Natural killer cell (primary cell): ENCODE data around the gene BCAM. TPM values are rescaled to one million over a fixed set of nuclear protein-coding genes. Genes with fewer than 3 reads are reported as not detected.

Source experiments
- ATAC-seq, 3 donors: fragments of 150-1000 bp in 2 of 3; fragments of 200-7000 bp in 1 of 3; cut with Tn5 transposase; 1 replicate in 1 of 3; 2 replicates in 2 of 3; pipeline ENCODE4 v1.10.0; 2021; ENCODE audit warnings: mild to moderate bottlenecking in 2 of 3, moderate library complexity in 2 of 3
- DNase-seq, 2 donors: peaks; one replicate each; pipeline versions ENCODE4 v3.0.0 to v3.0.0-alpha.2; 2013 to 2021; ENCODE audit warnings: mixed read lengths in 1 of 2
- H3K27ac ChIP-seq: one replicate; pipeline ENCODE4 v1.5.1; 2013; ENCODE audit warnings: mild to moderate bottlenecking, low read length
- H3K27me3 ChIP-seq: one replicate; pipeline ENCODE4 v1.6.1; 2013; ENCODE audit warnings: low read length; ENCODE audit not compliant: control insufficient read depth, insufficient read depth
- H3K36me3 ChIP-seq: one replicate; pipeline ENCODE4 v1.6.1; 2013; ENCODE audit warnings: low read length; ENCODE audit not compliant: control insufficient read depth, insufficient read depth
- H3K4me1 ChIP-seq: one replicate; pipeline ENCODE4 v1.6.1; 2013; ENCODE audit warnings: low read length; ENCODE audit not compliant: control insufficient read depth, insufficient read depth
- H3K4me3 ChIP-seq: one replicate; pipeline ENCODE4 v1.5.1; 2013; ENCODE audit warnings: low read length
- H3K9me3 ChIP-seq: one replicate; pipeline ENCODE4 v1.6.1; 2013; ENCODE audit warnings: low read length; ENCODE audit not compliant: control insufficient read depth, insufficient read depth
- H3K27ac Mint-ChIP-seq, 2 donors: one replicate each; pipeline ENCODE4 v1.8.0; 2022; ENCODE audit warnings: mild to moderate bottlenecking in 2 of 2, mixed read lengths in 2 of 2, moderate library complexity in 1 of 2
- H3K27me3 Mint-ChIP-seq, 2 donors: one replicate each; pipeline ENCODE4 v1.8.0; 2022; ENCODE audit warnings: low read depth in 2 of 2, mixed read lengths in 2 of 2
- H3K36me3 Mint-ChIP-seq: one replicate; pipeline ENCODE4 v1.8.0; 2022; ENCODE audit warnings: mixed read lengths
- H3K4me1 Mint-ChIP-seq, 2 donors: one replicate each; pipeline ENCODE4 v1.8.0; 2022; ENCODE audit warnings: mixed read lengths in 2 of 2
- H3K4me3 Mint-ChIP-seq: one replicate; pipeline ENCODE4 v1.8.0; 2022; ENCODE audit warnings: mild to moderate bottlenecking, moderate library complexity, mixed read lengths
- H3K9me3 Mint-ChIP-seq, 2 donors: one replicate each; pipeline ENCODE4 v1.8.0; 2022; ENCODE audit warnings: mixed read lengths in 2 of 2
- WGBS: methylation state at CpG from one replicate; pipeline ENCODE4 v1.1.7; 2013; ENCODE audit warnings: missing lambda C conversion rate; ENCODE audit not compliant: insufficient coverage; 5-methylcytosine and 5-hydroxymethylcytosine counted together
- intact Hi-C: fragments of 100-400 bp; cut with micrococcal nuclease; formaldehyde crosslinking; loops from one replicate; pipeline ENCODE4 v1.14.2; 2022
- total RNA-seq, 4 donors: library from RNA; stranded (reverse); fragments of 120-200 nt in 1 of 4; gene quantifications; one replicate each; pipeline versions ENCODE4 v1.2.3 to v1.2.4, GENCODE V29; 2013 to 2022
- TF ChIP-seq, protein P1 (sequence below): fragments of 200-600 bp; IDR thresholded peaks from one replicate; pipeline ENCODE4 v1.8.0; 2022; ENCODE audit warnings: antibody characterized with exemption

Gene BCAM
- total RNA-seq, 3 donors from 2014 or later (not counting 1 experiment from before 2014, with no cell fraction given) = not detected

DNA sequence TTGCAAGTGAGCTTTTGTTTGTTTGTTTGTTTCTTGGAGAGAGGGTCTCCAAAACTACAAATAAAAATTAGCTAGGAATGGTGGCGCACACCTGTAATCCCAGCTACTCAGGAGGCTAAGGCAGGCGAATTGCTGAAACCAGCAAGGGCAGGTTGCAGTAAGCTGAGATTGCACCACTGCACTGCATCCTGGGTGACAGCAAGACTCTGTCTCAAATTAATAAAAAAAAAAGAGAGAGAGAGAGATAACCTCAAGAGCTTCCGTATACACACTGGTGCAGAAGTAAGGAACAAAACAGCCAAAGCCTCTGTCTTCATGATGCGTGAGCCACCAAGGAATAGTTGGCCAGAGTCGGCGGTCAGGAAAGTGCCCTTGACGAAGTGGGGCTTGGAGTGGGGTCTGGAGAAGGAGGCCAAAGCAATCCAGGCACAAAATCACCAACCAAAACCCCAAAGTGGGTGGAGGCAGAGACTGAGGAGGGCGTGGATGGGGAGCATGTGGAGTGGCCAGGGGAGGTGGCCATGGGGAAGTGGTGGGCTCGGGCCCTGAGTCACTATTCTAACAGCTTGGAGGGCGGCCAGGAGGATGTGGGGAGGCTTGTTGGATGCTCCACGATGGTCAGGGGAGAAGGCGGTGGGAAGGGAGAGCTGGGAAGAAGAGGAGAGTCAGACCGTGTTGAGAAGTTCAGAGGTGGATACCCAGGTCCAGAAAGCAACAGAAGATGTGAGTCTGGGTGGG lies 61.0 kb downstream of the BCAM start:
- Mint-ChIP-seq H3K36me3 (no peaks in the 10 kb centered on the region), H3K27ac (no peak overlapping the region), H3K4me1 (peaks cover 0 to 12% of the 10 kb centered on the region in 2 donors), H3K27me3 (peaks cover 0 to 7% of the 10 kb centered on the region in 2 donors), H3K9me3 (no peaks in the 10 kb centered on the region), H3K4me3 (no peak overlapping the region)
- ATAC-seq (no peak), DNase-seq (no peak)
- H3K4me1 ChIP-seq = no peaks in the 10 kb centered on the region
- no peak overlapping the region for H3K4me3 ChIP-seq
- intact Hi-C loops = no loop called here
- TF ChIP-seq, protein P1, sequence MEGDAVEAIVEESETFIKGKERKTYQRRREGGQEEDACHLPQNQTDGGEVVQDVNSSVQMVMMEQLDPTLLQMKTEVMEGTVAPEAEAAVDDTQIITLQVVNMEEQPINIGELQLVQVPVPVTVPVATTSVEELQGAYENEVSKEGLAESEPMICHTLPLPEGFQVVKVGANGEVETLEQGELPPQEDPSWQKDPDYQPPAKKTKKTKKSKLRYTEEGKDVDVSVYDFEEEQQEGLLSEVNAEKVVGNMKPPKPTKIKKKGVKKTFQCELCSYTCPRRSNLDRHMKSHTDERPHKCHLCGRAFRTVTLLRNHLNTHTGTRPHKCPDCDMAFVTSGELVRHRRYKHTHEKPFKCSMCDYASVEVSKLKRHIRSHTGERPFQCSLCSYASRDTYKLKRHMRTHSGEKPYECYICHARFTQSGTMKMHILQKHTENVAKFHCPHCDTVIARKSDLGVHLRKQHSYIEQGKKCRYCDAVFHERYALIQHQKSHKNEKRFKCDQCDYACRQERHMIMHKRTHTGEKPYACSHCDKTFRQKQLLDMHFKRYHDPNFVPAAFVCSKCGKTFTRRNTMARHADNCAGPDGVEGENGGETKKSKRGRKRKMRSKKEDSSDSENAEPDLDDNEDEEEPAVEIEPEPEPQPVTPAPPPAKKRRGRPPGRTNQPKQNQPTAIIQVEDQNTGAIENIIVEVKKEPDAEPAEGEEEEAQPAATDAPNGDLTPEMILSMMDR = no peak
- no peaks in the 10 kb centered on the region for H3K9me3 ChIP-seq
- no peak overlapping the region for H3K27ac ChIP-seq
- no peaks in the 10 kb centered on the region for H3K36me3 ChIP-seq
- H3K27me3 ChIP-seq = no peaks in the 10 kb centered on the region
- WGBS = 58% methylated on average over 13 of the region's 13 CpGs

Other genes starting within 250 kb of the BCAM start
- gene IGSF23, start 195.5 kb upstream of the BCAM start, total RNA-seq = not detected
- gene PVR, start 165.2 kb upstream of the BCAM start, total RNA-seq = 10 to 100 TPM in 1 of 3 donors, 1 to 10 TPM in 2; 6.6 to 12.6 (median 7.9) TPM
- 1 to 10 TPM; 2.6 to 4.1 (median 2.7) TPM for gene CEACAM19, start 137.6 kb upstream of the BCAM start, total RNA-seq
- gene CEACAM16, start 110.0 kb upstream of the BCAM start, total RNA-seq = not detected
- gene BCL3, start 60.4 kb upstream of the BCAM start, total RNA-seq = 100 to 1,000 TPM; 152 to 199 (median 164) TPM
- not detected for gene CBLC, start 31.2 kb upstream of the BCAM start, total RNA-seq
- 10 to 100 TPM in 1 of 3 donors, 1 to 10 TPM in 2; 1.6 to 10.3 (median 2.7) TPM for gene NECTIN2, start 37.2 kb downstream of the BCAM start, total RNA-seq
- 10 to 100 TPM; 22.4 to 29.1 (median 23.5) TPM for gene TOMM40, start 82.2 kb downstream of the BCAM start, total RNA-seq
- 1 to 10 TPM in 2 of 3 donors, under 1 TPM in 1; 0.45 to 2.7 (median 1.3) TPM for gene APOE, start 96.7 kb downstream of the BCAM start, total RNA-seq
- not detected for gene APOC1, start 105.5 kb downstream of the BCAM start, total RNA-seq
- gene APOC4, start 133.1 kb downstream of the BCAM start, total RNA-seq = not detected
- not detected for gene APOC2, start 136.9 kb downstream of the BCAM start, total RNA-seq
- 100 to 1,000 TPM in 2 of 3 donors, 10 to 100 TPM in 1; 97.1 to 125 (median 120) TPM for gene CLPTM1, start 146.3 kb downstream of the BCAM start, total RNA-seq
- 100 to 1,000 TPM in 2 of 3 donors, 10 to 100 TPM in 1; 92.4 to 119 (median 105) TPM for gene RELB, start 192.4 kb downstream of the BCAM start, total RNA-seq
- 100 to 1,000 TPM; 142 to 160 (median 146) TPM for gene CLASRP, start 229.9 kb downstream of the BCAM start, total RNA-seq